K562 (cell line): ENCODE measurements around the gene ANKRD10. TPM values are rescaled to one million over a fixed set of nuclear protein-coding genes. Genes with fewer than 3 reads are reported as not detected.

Experiments
- ATF3 ChIP-seq, 2 experiments: fragments of 450-650 bp in 1 of 2; sonication (generic) in 1 of 2; formaldehyde crosslinking in 1 of 2; IDR thresholded peaks in 1 of 2; conservative IDR thresholded peaks in 1 of 2; 2 replicates each; pipeline versions ENCODE4 v1.6.1 to v1.8.1; 2016 to 2023; ENCODE audit warnings: mild to moderate bottlenecking in 2 of 2, moderate library complexity in 2 of 2, inconsistent platforms in 1 of 2, missing genetic modification reagents in 1 of 2
- BMI1 ChIP-seq: fragments of 150-350 bp; IDR thresholded peaks from 2 replicates; pipeline ENCODE4 v1.6.1; 2014; ENCODE audit warnings: low read length
- BRF1 ChIP-seq: IDR thresholded peaks from 3 replicates; pipeline ENCODE4 v1.6.1; 2011; ENCODE audit warnings: borderline replicate concordance, mild to moderate bottlenecking; ENCODE audit not compliant: insufficient read length; ENCODE audit errors: extremely low read depth
- CHD2 ChIP-seq: IDR thresholded peaks from 2 replicates; pipeline ENCODE4 v1.6.1; 2011; ENCODE audit warnings: low read depth, low read length
- FOS ChIP-seq: IDR thresholded peaks from 3 replicates; pipeline ENCODE4 v1.6.1; 2011; ENCODE audit not compliant: insufficient read length; ENCODE audit errors: extremely low read depth
- FOXA1 ChIP-seq: fragments of 450-650 bp; IDR thresholded peaks from 2 replicates; pipeline ENCODE4 v1.6.1; 2016; ENCODE audit warnings: mild to moderate bottlenecking, borderline replicate concordance
- IRF9 ChIP-seq: fragments of 450-650 bp; IDR thresholded peaks from 2 replicates; pipeline ENCODE4 v1.6.1; 2016; ENCODE audit warnings: missing biosample characterization, missing genetic modification characterization
- MLLT1 ChIP-seq, 2 experiments: fragments of 450-650 bp; IDR thresholded peaks; 2 replicates each; pipeline ENCODE4 v1.6.1; 2016
- NR3C1 ChIP-seq: sonication (generic); formaldehyde crosslinking; IDR thresholded peaks from 2 replicates; pipeline ENCODE4 v1.8.1; 2022; ENCODE audit warnings: missing genetic modification reagents
- PCBP1 ChIP-seq: fragments of 200-400 bp; formaldehyde crosslinking; IDR thresholded peaks from 2 replicates; pipeline ENCODE4 v1.6.1; 2018; ENCODE audit warnings: mild to moderate bottlenecking, low read depth, low read length; ENCODE audit not compliant: poor library complexity, severe bottlenecking
- RFX5 ChIP-seq: IDR thresholded peaks from 2 replicates; pipeline ENCODE4 v1.6.1; 2011; ENCODE audit warnings: low read depth, mild to moderate bottlenecking, improper control_type of control experiment, low read length
- SPI1 ChIP-seq: IDR thresholded peaks from 2 replicates; pipeline ENCODE4 v1.6.1; 2011; ENCODE audit warnings: low read depth, low read length, control low read depth, borderline replicate concordance
- SRSF3 ChIP-seq: fragments of 200-400 bp; formaldehyde crosslinking; IDR thresholded peaks from 2 replicates; pipeline ENCODE4 v1.6.1; 2016; ENCODE audit warnings: mild to moderate bottlenecking, low read length, moderate library complexity; ENCODE audit not compliant: insufficient read depth
- TCFL5 ChIP-seq: fragments of 250-450 bp; sonication (Bioruptor Pico); conservative IDR thresholded peaks from 2 replicates; pipeline ENCODE4 v1.6.1; 2021; ENCODE audit warnings: mild to moderate bottlenecking, moderate library complexity, matching md5 sums
- TRIM28 ChIP-seq: fragments of 450-650 bp; IDR thresholded peaks from 2 replicates; pipeline ENCODE4 v1.6.1; 2017
- ZNF121 ChIP-seq: sonication (generic); formaldehyde crosslinking; conservative IDR thresholded peaks from 2 replicates; pipeline ENCODE4 v1.8.0; 2022; ENCODE audit warnings: missing genetic modification reagents
- ZNF263 ChIP-seq: sonication (generic); formaldehyde crosslinking; IDR thresholded peaks from 2 replicates; pipeline ENCODE4 v1.8.0; 2022; ENCODE audit warnings: mild to moderate bottlenecking, missing genetic modification reagents, borderline replicate concordance
- ZNF551 ChIP-seq: fragments of 250-450 bp; sonication (Bioruptor Pico); IDR thresholded peaks from 2 replicates; pipeline ENCODE4 v1.5.0; 2021; ENCODE audit warnings: mild to moderate bottlenecking, moderate library complexity
- ZNF639 ChIP-seq, 2 experiments: fragments of 200-800 bp in 1 of 2; sonication (Bioruptor generic) in 1 of 2; sonication (generic) in 1 of 2; formaldehyde crosslinking in 1 of 2; IDR thresholded peaks in 1 of 2; conservative IDR thresholded peaks in 1 of 2; 2 replicates each; pipeline versions ENCODE4 v1.5.0 to v1.6.1; 2016 to 2020; ENCODE audit warnings: missing compliant biosample characterization in 1 of 2, missing genetic modification characterization in 1 of 2, missing genetic modification reagents in 1 of 2
- ZNF655 ChIP-seq: fragments of 250-450 bp; sonication (Bioruptor Pico); IDR thresholded peaks from 2 replicates; pipeline ENCODE4 v1.5.0; 2021
- ZSCAN29 ChIP-seq: fragments of 450-650 bp; IDR thresholded peaks from 2 replicates; pipeline ENCODE4 v1.6.1; 2017
- polyA plus RNA-seq, 8 experiments: library from polyadenylated mRNA; depleted of rRNA in 4 of 8; stranded (reverse) in 5 of 8; unstranded in 3 of 8; fragments of >200 nt; fragmentation: Nextera tagmentation in 2 of 8; fragmentation: Illumina TruSeq in 1 of 8; extraction: Ambion mirVana in 2 of 8; extraction: Trizol in 1 of 8; gene quantifications; 2 replicates each; pipeline versions ENCODE4 v1.2.1 to v1.2.3, GENCODE V29; 2011 to 2014; ENCODE audit warnings: inconsistent platforms in 1 of 8, missing spikeins in 1 of 8
- total RNA-seq, 7 experiments: library from RNA; depleted of rRNA in 6 of 7; stranded (reverse); fragments of >200 nt in 6 of 7; fragmentation: Illumina TruSeq in 2 of 7; extraction: Trizol in 2 of 7; gene quantifications; 2 replicates each; pipeline versions ENCODE4 v1.2.1 to v1.2.3, GENCODE V29; 2011 to 2021; ENCODE audit warnings: low replicate concordance in 1 of 7

ANKRD10 gene
- total and polyA plus RNA-seq, 9 of the 15 experiments (the other 6 are each of a cell fraction or from before 2014, with no cell fraction given), result 21.7 to 183 (median 45.0) TPM

GRCh38 chr13:110963554-110963970, 48.7 kb upstream of the ANKRD10 start (continued):
- TF ChIP-seq ATF3 (IDR thresholded peaks at IDR 0.05), result no peak
- TF ChIP-seq ATF3 (CRISPR knock-in tag; conservative IDR thresholded peaks at IDR 0.05), result no peak
- TF ChIP-seq ZNF263 (CRISPR knock-in tag), result no peak; the same call in 1 of the 2 replicates
- TF ChIP-seq TCFL5 (CRISPR knock-in tag), result peak; percentile 94
- TF ChIP-seq RFX5, result no peak
- TF ChIP-seq TRIM28, result no peak
- TF ChIP-seq MLLT1 (IDR thresholded peaks at IDR 0.05), result no peak
- TF ChIP-seq ZNF121 (CRISPR knock-in tag), result no peak
- TF ChIP-seq SPI1, result no peak
- peak in 1 of 2 experiments; percentile 94; a peak in 2 of 4 replicates for TF ChIP-seq ZNF639 (CRISPR knock-in tag; conservative IDR thresholded peaks at IDR 0.05 in 1 of 2, IDR thresholded peaks at IDR 0.05 in 1 of 2)
- TF ChIP-seq ZSCAN29, result no peak
- TF ChIP-seq BMI1, result no peak
- TF ChIP-seq ZNF551, result peak; percentile 81; the same call in 1 of the 2 replicates
- TF ChIP-seq FOS, result no peak
- TF ChIP-seq ZNF655 (CRISPR knock-in tag), result no peak
- no peak for TF ChIP-seq PCBP1
- TF ChIP-seq SRSF3, result no peak
- TF ChIP-seq FOXA1, result no peak
- TF ChIP-seq CHD2, result no peak
- TF ChIP-seq BRF1, result no peak
- TF ChIP-seq NR3C1 (CRISPR knock-in tag), result no peak
- peak; percentile 97 for TF ChIP-seq IRF9
